ENCODE data around the gene NUCKS1.

Gene NUCKS1

DNA sequence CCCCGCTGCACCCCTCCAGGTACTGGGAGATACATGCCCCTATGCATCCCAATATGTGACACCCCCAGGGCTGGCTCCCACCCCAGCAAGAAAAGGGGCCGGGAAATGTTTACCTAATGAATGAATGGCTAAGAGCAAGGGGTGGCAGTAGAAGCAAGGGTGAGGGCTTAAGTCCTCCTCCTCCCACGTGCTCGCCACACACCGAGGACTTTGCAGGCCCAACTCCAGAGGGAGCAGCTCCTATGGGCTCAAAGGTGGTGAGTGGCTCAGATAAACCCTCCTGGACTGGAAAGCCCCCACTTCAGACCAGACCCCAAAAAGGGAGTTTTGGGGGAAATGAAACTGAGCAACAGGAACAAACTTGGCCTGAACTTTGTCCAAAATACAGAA, 81.0 kb downstream of the NUCKS1 start:
- no peaks in the 10 kb centered on the region for H3K9me3 ChIP-seq (ENCODE audit: control insufficient read depth in 2 of 2, low read length in 2 of 2)
- H3K9ac ChIP-seq (ENCODE audit: low read length in 2 of 2), result no peak overlapping the region
- no peak overlapping the region for H3K27ac ChIP-seq (ENCODE audit: low read length)
- no peaks in the 10 kb centered on the region for H3K36me3 ChIP-seq (ENCODE audit: control insufficient read depth in 2 of 2, insufficient read depth in 2 of 2, low read length in 2 of 2)
- peaks cover 5 to 7% of the 10 kb centered on the region in 2 donors for H3K27me3 ChIP-seq (ENCODE audit: control insufficient read depth in 1 of 2, insufficient read depth in 2 of 2, low read length in 2 of 2)
- no peak overlapping the region for H3K4me3 ChIP-seq (ENCODE audit: low read length in 2 of 2)
- H3K4me1 ChIP-seq (ENCODE audit: control insufficient read depth, insufficient read depth, low read length), result peaks cover 11% of the 10 kb centered on the region

DNA sequence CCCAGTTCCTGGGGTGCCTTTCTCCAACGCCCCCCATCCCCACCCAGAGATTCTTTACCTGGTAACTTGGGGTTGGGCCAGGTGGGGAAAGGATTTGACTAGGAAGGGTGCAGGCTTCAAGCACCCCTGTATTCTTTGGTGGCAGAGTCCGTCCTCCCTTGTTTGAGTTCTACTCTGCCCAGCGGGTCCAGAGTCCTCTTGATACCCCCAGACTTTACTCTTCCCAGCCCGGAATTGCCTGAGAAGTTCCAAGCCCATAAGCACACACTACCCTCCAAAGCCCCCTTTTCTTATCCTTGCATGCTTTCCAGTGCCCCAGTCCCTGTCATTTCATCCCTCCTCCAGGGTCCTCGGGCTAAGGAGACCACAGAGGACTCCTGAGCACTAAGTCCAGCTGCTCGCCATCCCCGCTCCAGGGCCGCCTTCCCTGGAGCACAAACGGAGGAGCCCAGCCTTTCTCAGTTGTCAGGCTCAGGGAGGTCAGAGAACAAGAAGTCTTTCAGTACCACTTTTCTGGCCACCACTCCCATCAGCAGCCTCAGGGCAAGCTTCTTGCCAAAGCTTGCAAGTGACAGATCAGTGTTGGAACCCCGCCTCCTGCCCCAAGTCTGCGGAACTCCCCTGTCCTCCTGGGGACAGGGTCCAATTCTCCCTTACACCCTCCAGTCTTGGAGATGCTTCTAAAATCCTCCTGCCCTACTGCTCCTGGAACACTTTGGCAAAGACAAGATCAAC, 81.9 kb downstream of the NUCKS1 start:
- Histone ChIP-seq H3K9me3 (ENCODE audit: control insufficient read depth in 2 of 2, low read length in 2 of 2) (no peaks in the 10 kb centered on the region), H3K36me3 (ENCODE audit: control insufficient read depth in 2 of 2, insufficient read depth in 2 of 2, low read length in 2 of 2) (no peaks in the 10 kb centered on the region), H3K27ac (ENCODE audit: low read length) (no peak overlapping the region), H3K4me3 (ENCODE audit: low read length in 2 of 2) (no peak overlapping the region), H3K9ac (ENCODE audit: low read length in 2 of 2) (no peak overlapping the region), H3K27me3 (ENCODE audit: control insufficient read depth in 1 of 2, insufficient read depth in 2 of 2, low read length in 2 of 2) (peaks cover 5 to 7% of the 10 kb centered on the region in 2 donors), H3K4me1 (ENCODE audit: control insufficient read depth, insufficient read depth, low read length) (peaks cover 11% of the 10 kb centered on the region)

DNA sequence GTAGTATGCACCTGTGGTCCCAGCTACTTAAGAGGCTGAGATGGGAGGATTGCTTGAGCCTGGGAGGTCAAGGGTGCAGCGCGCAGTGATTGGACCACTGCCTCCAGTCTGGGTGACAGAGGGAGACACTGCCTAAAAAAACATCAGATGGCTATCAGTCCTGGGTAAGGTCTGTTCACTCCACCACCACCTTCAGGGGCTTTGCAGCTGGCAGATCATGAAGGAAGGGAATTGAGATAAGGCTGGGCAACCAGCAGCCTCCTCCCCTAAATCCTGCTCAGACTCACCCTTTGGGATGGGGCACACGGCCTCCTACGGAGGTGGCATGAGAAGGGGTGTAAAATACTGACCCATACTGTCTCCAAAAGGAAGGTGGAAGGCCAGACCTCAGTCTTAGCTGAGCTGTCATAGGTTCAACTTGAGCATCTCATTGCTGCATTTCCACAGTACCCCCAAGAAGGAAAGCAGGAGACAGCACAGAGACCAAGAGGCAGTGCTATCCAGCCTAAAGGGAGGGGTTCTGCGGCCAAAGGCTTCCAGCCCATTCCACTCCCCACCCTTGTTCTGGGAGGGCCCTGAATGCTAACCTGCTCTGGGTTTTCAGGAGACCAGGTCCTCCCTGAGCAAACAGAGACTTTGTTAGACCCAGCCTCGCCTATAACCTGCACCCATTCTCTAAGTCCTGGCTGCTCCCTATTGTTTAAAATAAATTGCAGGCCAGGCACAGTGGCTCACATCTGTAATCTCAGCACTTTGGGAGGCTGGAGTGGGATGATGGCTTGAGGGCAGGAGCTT, 83.4 kb downstream of the NUCKS1 start:
- no peaks in the 10 kb centered on the region for H3K36me3 ChIP-seq (ENCODE audit: control insufficient read depth in 2 of 2, insufficient read depth in 2 of 2, low read length in 2 of 2)
- H3K9me3 ChIP-seq (ENCODE audit: control insufficient read depth in 2 of 2, low read length in 2 of 2), result no peaks in the 10 kb centered on the region
- H3K9ac ChIP-seq (ENCODE audit: low read length in 2 of 2), result no peak overlapping the region
- H3K4me1 ChIP-seq (ENCODE audit: control insufficient read depth, insufficient read depth, low read length), result peaks cover 11% of the 10 kb centered on the region
- no peak overlapping the region for H3K27ac ChIP-seq (ENCODE audit: low read length)
- no peak overlapping the region for H3K4me3 ChIP-seq (ENCODE audit: low read length in 2 of 2)
- H3K27me3 ChIP-seq (ENCODE audit: control insufficient read depth in 1 of 2, insufficient read depth in 2 of 2, low read length in 2 of 2), result peaks cover 5 to 7% of the 10 kb centered on the region in 2 donors

DNA sequence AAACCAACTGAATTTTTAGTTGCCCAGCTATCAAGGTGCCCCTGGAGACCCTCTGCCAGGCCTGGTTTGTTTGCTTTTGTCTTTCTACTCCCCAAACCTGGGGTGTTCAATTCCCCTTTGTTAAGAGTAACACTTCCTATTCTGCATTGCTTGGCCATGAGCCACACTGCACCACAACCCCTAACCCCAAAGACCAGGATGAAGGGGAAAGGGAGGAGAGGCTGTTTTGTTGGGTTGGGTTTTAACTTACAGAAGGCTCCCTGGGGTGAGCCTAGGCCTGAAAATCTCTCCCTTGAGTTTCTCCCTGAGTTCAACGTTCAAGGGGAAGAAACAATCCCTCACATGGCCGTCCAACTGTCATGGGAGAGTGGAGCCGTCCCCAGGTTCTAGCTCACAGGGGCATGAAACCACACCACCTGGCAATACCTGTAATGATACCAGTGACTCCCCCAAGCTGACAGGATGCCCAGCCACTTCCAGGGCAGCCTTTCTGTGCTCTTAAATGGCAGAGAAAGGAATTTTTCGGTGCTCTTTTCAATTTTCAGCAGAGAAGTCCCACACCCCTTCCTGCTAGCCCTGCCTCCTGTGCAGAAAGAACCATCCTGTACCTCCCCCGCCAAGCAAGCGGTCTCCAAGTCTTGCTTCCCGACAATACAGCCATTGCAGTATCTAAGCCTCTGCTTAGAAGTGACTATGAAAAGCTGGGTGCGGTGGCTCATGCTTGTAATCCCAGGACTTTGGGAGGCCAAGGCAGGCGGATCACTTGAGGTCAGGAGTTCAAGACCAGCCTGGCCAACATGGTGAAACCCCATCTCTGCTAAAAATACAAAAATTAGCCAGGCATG, 84.6 kb downstream of the NUCKS1 start:
- Histone ChIP-seq H3K9ac (ENCODE audit: low read length in 2 of 2) (no peak overlapping the region), H3K36me3 (ENCODE audit: control insufficient read depth in 2 of 2, insufficient read depth in 2 of 2, low read length in 2 of 2) (no peaks in the 10 kb centered on the region), H3K27me3 (ENCODE audit: control insufficient read depth in 1 of 2, insufficient read depth in 2 of 2, low read length in 2 of 2) (peaks cover 0 to 3% of the 10 kb centered on the region in 2 donors), H3K9me3 (ENCODE audit: control insufficient read depth in 2 of 2, low read length in 2 of 2) (no peaks in the 10 kb centered on the region), H3K4me3 (ENCODE audit: low read length in 2 of 2) (no peak overlapping the region), H3K4me1 (ENCODE audit: control insufficient read depth, insufficient read depth, low read length) (peaks cover 11% of the 10 kb centered on the region), H3K27ac (ENCODE audit: low read length) (no peak overlapping the region)

DNA sequence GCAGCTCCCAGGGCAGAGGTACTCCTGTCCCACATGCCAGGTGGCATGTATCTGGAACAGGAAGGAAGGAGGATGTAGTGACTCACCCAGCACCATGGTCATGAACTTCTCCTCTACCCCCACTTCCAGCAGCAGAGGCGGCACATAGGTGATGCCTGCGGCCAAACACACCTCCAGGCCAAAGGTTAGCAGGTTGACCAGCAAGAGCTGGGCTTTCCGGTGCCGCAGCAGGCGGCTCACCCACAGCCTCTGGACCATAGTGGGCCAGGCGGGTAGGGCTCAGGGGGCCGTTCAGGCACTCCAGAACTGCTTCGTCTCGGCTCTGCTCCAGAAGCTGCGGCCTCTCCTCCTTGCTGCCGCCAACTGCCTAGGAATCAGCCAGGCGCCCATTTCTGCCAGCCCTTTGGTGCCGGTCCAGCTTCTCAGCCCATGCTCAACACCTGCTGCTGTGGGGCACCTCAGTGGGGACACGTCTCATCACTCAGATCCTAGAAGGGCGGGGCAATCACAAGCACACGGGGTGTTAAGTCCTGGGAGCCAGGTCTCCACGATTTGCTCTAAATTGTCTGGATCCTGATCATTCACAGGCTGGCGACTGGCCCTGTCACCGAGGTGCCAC, 85.5 kb downstream of the NUCKS1 start:
- H3K27ac ChIP-seq (ENCODE audit: low read length), result no peak overlapping the region
- H3K4me3 ChIP-seq (ENCODE audit: low read length in 2 of 2), result no peak overlapping the region
- peaks cover 10% of the 10 kb centered on the region for H3K4me1 ChIP-seq (ENCODE audit: control insufficient read depth, insufficient read depth, low read length)
- H3K9me3 ChIP-seq (ENCODE audit: control insufficient read depth in 2 of 2, low read length in 2 of 2), result no peaks in the 10 kb centered on the region
- no peak overlapping the region for H3K9ac ChIP-seq (ENCODE audit: low read length in 2 of 2)
- H3K27me3 ChIP-seq (ENCODE audit: control insufficient read depth in 1 of 2, insufficient read depth in 2 of 2, low read length in 2 of 2), result no peaks in the 10 kb centered on the region
- H3K36me3 ChIP-seq (ENCODE audit: control insufficient read depth in 2 of 2, insufficient read depth in 2 of 2, low read length in 2 of 2), result no peaks in the 10 kb centered on the region

DNA sequence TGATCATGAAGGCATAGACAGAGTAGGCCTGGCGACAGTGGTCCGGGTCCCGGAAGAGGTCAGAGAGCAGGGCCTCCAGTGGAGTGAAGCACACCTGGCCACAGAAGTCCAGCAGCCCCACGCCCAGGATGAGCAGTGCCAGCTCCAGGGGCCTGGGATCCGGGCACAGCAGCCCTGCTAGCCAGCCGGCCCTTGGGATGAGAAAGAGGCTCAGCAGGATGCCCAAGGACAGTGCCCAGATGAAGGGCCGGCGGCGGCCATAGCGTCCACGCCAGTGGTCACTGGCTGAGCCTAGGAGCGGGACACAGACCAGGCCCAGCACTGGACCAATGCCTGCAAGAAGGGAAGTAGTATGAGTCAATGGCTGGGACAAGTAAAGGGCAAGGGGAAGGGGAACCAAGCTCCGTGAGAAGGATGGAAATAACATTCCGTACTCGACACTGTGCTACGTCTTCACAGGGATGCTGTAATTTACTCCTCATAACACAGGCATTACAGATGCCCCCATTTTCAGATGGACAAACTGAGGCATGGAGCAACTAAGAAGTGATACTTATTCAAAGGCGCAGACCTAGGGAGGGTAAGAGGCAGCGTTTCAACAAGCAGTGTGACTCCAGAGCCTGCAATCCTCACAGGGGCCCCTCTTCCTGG, 86.6 kb downstream of the NUCKS1 start:
- Histone ChIP-seq H3K4me3 (ENCODE audit: low read length in 2 of 2) (no peak overlapping the region), H3K4me1 (ENCODE audit: control insufficient read depth, insufficient read depth, low read length) (peaks cover 6% of the 10 kb centered on the region), H3K36me3 (ENCODE audit: control insufficient read depth in 2 of 2, insufficient read depth in 2 of 2, low read length in 2 of 2) (no peaks in the 10 kb centered on the region), H3K9ac (ENCODE audit: low read length in 2 of 2) (no peak overlapping the region), H3K27me3 (ENCODE audit: control insufficient read depth in 1 of 2, insufficient read depth in 2 of 2, low read length in 2 of 2) (no peaks in the 10 kb centered on the region), H3K27ac (ENCODE audit: low read length) (no peak overlapping the region), H3K9me3 (ENCODE audit: control insufficient read depth in 2 of 2, low read length in 2 of 2) (no peaks in the 10 kb centered on the region)

Data from stomach smooth muscle (tissue), 2 donors.